Effector memory CD4-positive, alpha-beta T cell (primary cell): ENCODE data around the gene TMC2.

ENCODE experiments used
- DNase-seq, 3 donors: peaks; one replicate each; pipeline ENCODE4 v3.0.0-alpha.2; 2020
- H3K27ac ChIP-seq: 2 replicates; pipeline ENCODE4 v1.7.0; 2013; ENCODE audit warnings: mild to moderate bottlenecking, low read length, moderate library complexity; ENCODE audit not compliant: insufficient read depth, poor library complexity, severe bottlenecking
- H3K27me3 ChIP-seq: replicated peaks from 2 replicates; pipeline ENCODE4 v1.7.0; 2013; ENCODE audit warnings: mild to moderate bottlenecking, low read length; ENCODE audit not compliant: insufficient read depth, control insufficient read depth, poor library complexity, severe bottlenecking
- H3K36me3 ChIP-seq: 2 replicates; pipeline ENCODE4 v1.7.0; 2013; ENCODE audit warnings: mild to moderate bottlenecking, low read length, moderate library complexity; ENCODE audit not compliant: control insufficient read depth, insufficient read depth
- H3K4me1 ChIP-seq: 2 replicates; pipeline ENCODE4 v1.7.0; 2013; ENCODE audit warnings: low read length, mild to moderate bottlenecking; ENCODE audit not compliant: control insufficient read depth, insufficient read depth, poor library complexity, severe bottlenecking
- H3K4me3 ChIP-seq: 2 replicates; pipeline ENCODE4 v1.7.0; 2013; ENCODE audit warnings: low read length, low read depth, mild to moderate bottlenecking; ENCODE audit not compliant: insufficient read depth, poor library complexity, severe bottlenecking
- H3K9me3 ChIP-seq: 2 replicates; pipeline ENCODE4 v1.7.0; 2013; ENCODE audit warnings: mild to moderate bottlenecking, low read length, moderate library complexity; ENCODE audit not compliant: control insufficient read depth

TMC2 gene

DNA sequence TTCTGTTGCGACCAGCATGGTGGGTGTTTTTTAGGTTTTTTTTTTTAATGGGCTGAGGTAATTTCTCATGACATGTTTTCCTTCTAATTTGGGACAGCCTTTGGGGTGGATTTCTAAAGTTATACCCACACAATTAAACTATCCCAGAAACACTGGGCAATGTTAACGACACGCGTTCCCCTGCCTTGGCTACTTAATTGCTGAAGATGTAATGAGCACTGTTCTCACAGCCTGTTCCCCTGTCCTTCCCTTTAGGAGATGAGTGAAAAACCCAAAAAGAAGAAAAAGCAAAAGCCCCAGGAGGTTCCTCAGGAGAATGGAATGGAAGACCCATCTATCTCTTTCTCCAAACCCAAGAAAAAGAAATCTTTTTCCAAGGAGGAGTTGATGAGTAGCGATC, 121.3 kb downstream of the TMC2 start:
- Histone ChIP-seq H3K9me3 (no peaks in the 10 kb centered on the region), H3K27ac (no peak overlapping the region), H3K36me3 (peaks cover 78% of the 10 kb centered on the region), H3K4me1 (peaks cover 18% of the 10 kb centered on the region), H3K27me3 (no peaks in the 10 kb centered on the region), H3K4me3 (no peak overlapping the region)
- DNase-seq, result no peak

DNA sequence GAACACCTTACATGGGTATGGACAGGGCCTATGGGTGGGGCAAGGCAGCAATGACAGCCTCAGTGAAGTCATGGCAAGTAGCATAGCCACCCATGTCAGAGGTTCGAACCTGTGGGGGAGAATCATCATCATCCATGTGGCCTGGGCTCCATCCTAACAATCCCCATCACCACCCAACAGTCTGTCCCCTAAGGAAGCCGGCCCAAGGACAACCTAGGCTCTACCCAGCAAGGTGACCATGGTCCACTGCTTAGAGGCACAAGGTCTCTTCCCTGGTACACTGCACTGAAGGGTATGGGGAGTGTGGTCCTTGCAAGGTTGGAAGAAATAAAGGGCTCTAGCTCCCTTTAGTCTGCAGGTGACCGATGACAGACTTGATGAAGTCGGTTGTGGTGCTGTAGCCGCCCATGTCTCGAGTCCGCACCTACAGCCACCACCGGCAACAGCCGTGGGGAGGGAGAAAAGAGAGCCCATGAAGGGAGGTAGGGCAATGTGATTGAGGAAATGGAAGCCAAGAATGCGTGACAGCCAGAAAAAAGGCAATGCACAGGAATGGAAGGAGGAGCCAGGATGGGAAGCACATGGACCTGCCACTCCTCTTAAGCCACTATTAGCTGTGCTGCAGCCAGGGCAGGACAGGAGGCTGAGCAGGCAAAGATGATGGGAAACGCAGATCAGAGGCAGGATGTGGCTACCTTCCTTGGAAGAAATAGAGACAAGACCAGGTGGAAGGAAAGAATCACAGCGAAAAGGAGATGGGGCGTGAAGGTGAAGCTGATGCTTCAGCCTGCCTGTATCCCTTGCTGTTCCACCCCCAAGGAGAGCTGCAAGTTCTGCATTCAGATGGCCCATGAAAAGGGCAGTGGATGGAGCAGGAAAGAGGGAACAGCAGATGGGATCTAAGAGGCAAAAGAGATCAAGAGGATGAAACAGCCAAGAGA, 122.3 kb downstream of the TMC2 start:
- peaks cover 15% of the 10 kb centered on the region for H3K4me1 ChIP-seq
- no peak for DNase-seq
- H3K27me3 ChIP-seq, result no peaks in the 10 kb centered on the region
- H3K9me3 ChIP-seq, result no peaks in the 10 kb centered on the region
- peaks cover 78% of the 10 kb centered on the region for H3K36me3 ChIP-seq
- no peak overlapping the region for H3K4me3 ChIP-seq
- no peak overlapping the region for H3K27ac ChIP-seq

DNA sequence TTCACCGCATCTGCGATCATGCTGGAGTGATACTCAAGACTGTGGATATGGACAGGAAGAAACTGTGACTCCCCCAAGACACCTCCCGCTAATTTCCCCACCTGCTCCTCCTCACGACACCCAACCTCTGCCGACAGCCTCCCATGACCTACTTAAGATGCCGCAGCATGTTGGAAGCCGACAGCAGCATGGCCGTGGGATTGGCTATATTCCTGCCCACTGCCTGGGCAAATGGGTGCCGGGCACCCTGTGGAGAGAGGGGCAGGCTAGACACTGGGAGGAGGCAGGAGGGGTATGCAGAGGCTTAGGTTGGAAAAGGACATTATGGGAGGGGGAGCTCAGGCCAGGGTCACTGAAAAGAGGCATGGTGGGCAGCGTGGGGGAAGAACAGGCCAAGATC, 123.2 kb downstream of the TMC2 start:
- H3K36me3 ChIP-seq, result peaks cover 72% of the 10 kb centered on the region

DNA sequence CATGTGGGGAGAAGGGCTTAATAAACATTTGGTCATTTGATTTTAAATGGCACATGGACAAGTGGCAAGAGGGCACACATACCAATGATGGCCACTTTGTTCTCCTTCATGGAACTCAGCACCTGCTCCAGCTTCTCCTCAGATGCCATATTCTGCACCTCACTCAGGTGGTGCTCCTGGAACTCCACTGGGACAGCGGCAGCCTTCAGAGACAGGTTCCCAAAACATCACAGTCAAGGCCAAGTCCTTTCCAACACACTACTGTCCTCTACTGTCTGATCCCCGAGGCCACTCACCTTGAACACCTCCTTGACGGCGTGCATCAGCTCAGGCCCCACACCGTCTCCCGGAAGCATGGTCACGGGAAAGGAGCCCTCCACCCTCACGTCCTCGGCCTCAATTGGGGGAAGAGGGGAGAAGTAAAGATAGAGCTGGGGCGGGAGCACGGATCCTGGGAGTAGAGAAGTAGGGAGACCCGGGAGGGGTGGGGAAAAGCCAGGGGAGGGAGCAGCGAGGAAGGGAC, 127.1 kb downstream of the TMC2 start:
- H3K4me1 ChIP-seq, result peaks cover 8% of the 10 kb centered on the region
- no peaks in the 10 kb centered on the region for H3K9me3 ChIP-seq
- H3K27me3 ChIP-seq, result no peaks in the 10 kb centered on the region
- peaks cover 34% of the 10 kb centered on the region for H3K36me3 ChIP-seq
- H3K4me3 ChIP-seq, result peak overlapping the region; percentile 77
- DNase-seq, result no peak
- peak overlapping the region; percentile 76 for H3K27ac ChIP-seq

More for the DNA sequence above, 123.2 kb downstream of the TMC2 start:
- no peak for DNase-seq
- no peaks in the 10 kb centered on the region for H3K9me3 ChIP-seq
- no peak overlapping the region for H3K4me3 ChIP-seq
- H3K4me1 ChIP-seq, result peaks cover 10% of the 10 kb centered on the region
- no peaks in the 10 kb centered on the region for H3K27me3 ChIP-seq
- H3K27ac ChIP-seq, result no peak overlapping the region

DNA sequence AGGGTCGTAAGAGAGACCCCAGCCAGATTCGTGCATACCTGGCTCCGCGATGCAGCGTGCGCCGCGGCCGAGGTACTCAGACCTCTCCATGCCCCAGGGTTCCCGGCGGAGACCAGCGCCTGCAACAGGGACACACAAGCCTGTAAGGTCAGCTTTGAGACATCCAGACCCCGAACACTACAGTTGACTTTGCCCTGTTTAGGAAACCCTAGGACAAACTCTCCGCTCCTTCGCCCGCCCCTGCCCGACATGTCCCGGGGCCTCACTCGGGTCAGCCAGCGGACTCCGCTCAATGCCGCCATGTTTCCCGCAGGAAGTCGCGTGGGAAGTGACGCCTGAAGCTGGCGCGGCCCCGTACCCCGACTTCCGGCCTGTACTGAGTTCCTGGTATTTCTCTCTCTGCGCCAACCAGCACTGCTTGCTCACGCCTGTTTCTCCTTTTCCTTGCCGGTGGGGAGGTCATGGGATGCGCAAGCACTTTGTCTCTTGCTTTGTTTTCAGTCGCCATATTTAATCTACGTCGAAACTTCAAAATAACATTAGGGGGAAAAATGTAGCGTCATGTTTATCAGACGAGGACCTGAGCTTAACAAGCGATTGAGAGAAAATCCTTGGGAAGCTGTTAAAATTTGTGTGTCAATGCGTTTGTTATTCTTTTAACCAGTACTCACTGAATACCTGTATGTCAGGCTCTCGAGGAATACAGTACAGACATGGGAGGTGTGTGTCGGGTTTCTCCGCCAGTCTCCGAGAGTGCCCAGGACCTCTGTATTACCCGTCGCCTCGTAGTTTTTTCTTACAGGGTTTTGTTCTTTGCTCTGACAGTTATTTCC, 127.7 kb downstream of the TMC2 start, which contains the start of gene IDH3B:
Gene IDH3B (minus strand): TSS at position 330 of the 833 bp plus-strand sequence. CDS start 28 bp downstream, at position 302.
- Histone ChIP-seq H3K4me3 (peak within 1 kb of the TSS; percentile 77), H3K4me1 (peaks cover 8% of the 10 kb centered on the region), H3K27me3 (no peaks in the 10 kb centered on the region), H3K27ac (peak within 1 kb of the TSS; percentile 76), H3K9me3 (no peaks in the 10 kb centered on the region), H3K36me3 (peaks cover 27% of the 10 kb centered on the region)
- peak; percentile 84 to 88 (median 85) for DNase-seq

DNA sequence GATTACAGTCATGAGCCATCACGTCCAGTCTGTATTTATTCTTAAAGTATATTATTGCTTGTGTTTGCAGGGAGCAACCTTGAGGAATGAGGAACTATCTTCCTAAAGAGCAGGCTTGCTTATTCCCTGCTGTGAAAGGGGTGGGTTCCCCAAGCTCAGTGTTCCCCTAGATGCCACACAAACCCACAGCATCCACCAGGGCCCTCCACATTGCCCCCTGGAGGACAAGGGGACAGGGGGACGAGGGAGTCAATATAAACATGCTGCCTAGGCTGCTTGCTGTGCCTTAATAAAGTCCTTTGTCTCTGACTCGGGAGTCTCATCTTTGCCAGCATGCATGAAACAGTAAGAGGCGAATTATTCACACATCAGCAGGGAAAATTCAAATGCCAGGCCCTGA, 135.6 kb downstream of the TMC2 start:
- no peaks in the 10 kb centered on the region for H3K27me3 ChIP-seq
- no peak overlapping the region for H3K4me3 ChIP-seq
- no peak overlapping the region for H3K27ac ChIP-seq
- no peaks in the 10 kb centered on the region for H3K4me1 ChIP-seq
- DNase-seq, result no peak
- H3K9me3 ChIP-seq, result no peaks in the 10 kb centered on the region
- H3K36me3 ChIP-seq, result no peaks in the 10 kb centered on the region

DNA sequence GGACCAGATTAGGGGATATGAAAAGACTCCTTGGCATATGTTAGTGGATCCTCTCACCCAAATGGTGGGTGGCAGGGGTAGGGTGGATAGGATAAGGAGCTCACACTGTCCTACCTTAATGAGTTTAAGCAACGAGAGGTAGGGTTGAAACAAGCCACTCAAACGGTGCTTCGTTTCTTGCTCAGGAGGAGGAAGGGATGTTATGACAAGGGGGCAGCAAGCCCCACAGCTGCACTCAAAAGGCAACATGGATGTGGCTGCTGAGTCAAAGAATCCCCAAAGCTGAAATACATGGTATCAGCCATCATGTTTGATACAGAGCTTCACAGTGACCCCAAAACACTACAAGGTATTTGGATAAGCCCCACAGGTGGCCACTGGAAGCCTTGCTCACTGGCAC, 136.1 kb downstream of the TMC2 start:
- Histone ChIP-seq H3K36me3 (no peaks in the 10 kb centered on the region), H3K4me1 (no peaks in the 10 kb centered on the region), H3K9me3 (no peaks in the 10 kb centered on the region), H3K27ac (no peak overlapping the region), H3K27me3 (no peaks in the 10 kb centered on the region), H3K4me3 (no peak overlapping the region)
- DNase-seq, result no peak

DNA sequence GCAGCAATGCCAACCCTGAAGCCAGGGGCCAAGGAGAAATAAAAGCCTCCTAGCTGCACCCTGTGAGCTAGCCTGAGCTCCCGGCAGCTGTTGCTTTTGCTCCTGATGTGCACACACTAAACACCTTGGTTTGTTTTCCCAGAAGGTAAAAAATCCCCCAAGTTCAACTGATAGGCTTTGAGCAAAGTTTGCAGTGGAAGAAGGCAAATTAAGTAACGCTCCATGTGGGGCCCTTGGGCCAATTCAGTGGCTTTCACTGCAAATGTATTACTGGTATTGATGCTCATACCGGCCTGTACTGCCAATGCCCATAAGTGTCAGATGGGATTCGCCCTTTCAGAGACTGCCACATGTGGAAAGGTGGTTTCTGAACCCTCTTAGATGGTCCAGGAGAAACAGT, 137.1 kb downstream of the TMC2 start:
- H3K4me3 ChIP-seq, result no peak overlapping the region
- no peak for DNase-seq

DNA sequence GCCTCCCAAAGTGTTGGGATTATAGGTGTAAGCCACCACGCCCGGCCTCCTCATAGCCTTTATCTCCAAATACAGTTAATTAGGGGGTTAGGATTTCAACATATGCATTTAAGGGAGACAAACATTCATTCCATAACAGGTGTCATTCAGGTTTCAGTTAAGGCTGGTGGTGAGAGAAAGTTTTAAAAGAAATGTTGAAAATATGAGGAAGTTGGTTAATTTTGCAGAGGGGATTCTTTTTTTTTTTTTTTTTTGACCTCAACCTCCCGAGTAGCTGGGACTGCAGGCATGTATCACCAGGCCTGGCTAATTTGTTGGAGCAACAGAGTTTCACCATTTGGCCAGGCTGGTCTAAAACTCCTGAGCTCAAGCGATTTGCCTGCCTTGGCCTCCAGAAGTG, 143.7 kb downstream of the TMC2 start:
- DNase-seq, result no peak
- H3K4me1 ChIP-seq, result no peaks in the 10 kb centered on the region

More for the DNA sequence above, 137.1 kb downstream of the TMC2 start:
- no peaks in the 10 kb centered on the region for H3K9me3 ChIP-seq
- no peaks in the 10 kb centered on the region for H3K4me1 ChIP-seq
- no peaks in the 10 kb centered on the region for H3K36me3 ChIP-seq
- no peaks in the 10 kb centered on the region for H3K27me3 ChIP-seq
- no peak overlapping the region for H3K27ac ChIP-seq

More for the DNA sequence above, 143.7 kb downstream of the TMC2 start:
- H3K27me3 ChIP-seq, result no peaks in the 10 kb centered on the region
- H3K27ac ChIP-seq, result no peak overlapping the region
- no peaks in the 10 kb centered on the region for H3K36me3 ChIP-seq
- H3K9me3 ChIP-seq, result no peaks in the 10 kb centered on the region
- H3K4me3 ChIP-seq, result no peak overlapping the region
